ENCODE results near the gene C10orf120.

- TF ChIP-seq POLR2A (IDR thresholded peaks at IDR 0.05; ENCODE audit: low read depth, low read length), result no peak
- no peak for TF ChIP-seq POLR2AphosphoS5 (IDR thresholded peaks at IDR 0.05; ENCODE audit: low read depth, low read length)
Observed at GRCh38 chr10:122707535-122707934, 7.9 kb upstream of the C10orf120 start.
